Dermis microvascular lymphatic vessel endothelial cell (primary cell): Measurements from ENCODE around the gene RAB37. TPM values are rescaled to one million over a fixed set of nuclear protein-coding genes. Genes with fewer than 3 reads are reported as not detected.

ENCODE experiments used
- DNase-seq, 2 donors: peaks; one replicate each; pipeline versions ENCODE4 v3.0.0 to v3.0.0-alpha.2; 2010; ENCODE audit warnings: low read depth in 2 of 2
- total RNA-seq: library from RNA; depleted of rRNA; stranded (reverse); fragments of >200 nt; gene quantifications from 2 replicates; pipeline ENCODE4 v1.2.1, GENCODE V29; 2014

RAB37 gene
- total RNA-seq, 1 donor from 2014 or later = 0.13 TPM

- DNase-seq = peak; percentile 28 to 59
Measured at GRCh38 chr17:74760404-74761105, 23.5 kb downstream of the RAB37 start.

- no peak for DNase-seq
Measured at GRCh38 chr17:74761419-74761818, 24.4 kb downstream of the RAB37 start.

DNA sequence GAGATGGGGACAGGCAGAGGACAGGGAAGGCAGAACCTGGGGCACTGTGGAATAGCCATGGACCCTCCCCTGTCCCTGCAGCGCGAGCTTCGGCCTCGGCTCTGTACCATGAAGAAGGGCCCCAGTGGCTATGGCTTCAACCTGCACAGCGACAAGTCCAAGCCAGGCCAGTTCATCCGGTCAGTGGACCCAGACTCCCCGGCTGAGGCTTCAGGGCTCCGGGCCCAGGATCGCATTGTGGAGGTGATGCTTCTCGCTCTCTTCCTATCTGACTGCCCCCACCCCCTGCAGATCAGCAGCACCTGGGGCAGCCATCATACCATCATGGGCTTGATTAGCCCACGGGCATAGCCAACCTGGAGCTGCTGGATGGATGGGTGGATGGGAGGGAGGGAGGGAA is 24.9 kb downstream of the RAB37 start:
- DNase-seq = no peak

- no peak for DNase-seq
Measured at GRCh38 chr17:74763565-74764387, 26.7 kb downstream of the RAB37 start.

- no peak for DNase-seq
Measured at GRCh38 chr17:74764751-74765286, 27.8 kb downstream of the RAB37 start.

DNA sequence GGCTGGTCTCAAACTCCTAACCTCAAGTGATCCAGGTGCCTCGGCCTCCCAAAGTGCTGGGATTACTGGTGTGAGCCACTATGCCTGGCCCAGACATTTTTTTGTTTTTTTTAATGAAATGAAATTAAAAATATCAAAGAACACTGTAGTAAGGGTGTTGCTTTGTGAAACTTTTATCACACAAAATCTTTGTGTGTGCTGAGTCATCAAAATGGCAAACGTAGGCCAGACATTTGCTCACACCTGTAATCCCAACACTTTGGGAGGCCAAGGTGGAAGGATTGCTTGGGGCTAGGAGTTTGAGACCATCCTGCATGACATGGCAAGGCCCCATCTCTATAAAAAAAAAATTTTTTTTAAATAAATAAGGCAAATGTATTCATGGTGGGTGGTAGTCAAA is 29.4 kb downstream of the RAB37 start:
- no peak for DNase-seq

GRCh38 chr17:74767111-74767516 is 30.1 kb downstream of the RAB37 start:
- no peak for DNase-seq

GRCh38 chr17:74768069-74768762 is 31.2 kb downstream of the RAB37 start:
- DNase-seq = no peak

- DNase-seq = no peak
Measured at GRCh38 chr17:74768763-74769114, 31.7 kb downstream of the RAB37 start.

DNA sequence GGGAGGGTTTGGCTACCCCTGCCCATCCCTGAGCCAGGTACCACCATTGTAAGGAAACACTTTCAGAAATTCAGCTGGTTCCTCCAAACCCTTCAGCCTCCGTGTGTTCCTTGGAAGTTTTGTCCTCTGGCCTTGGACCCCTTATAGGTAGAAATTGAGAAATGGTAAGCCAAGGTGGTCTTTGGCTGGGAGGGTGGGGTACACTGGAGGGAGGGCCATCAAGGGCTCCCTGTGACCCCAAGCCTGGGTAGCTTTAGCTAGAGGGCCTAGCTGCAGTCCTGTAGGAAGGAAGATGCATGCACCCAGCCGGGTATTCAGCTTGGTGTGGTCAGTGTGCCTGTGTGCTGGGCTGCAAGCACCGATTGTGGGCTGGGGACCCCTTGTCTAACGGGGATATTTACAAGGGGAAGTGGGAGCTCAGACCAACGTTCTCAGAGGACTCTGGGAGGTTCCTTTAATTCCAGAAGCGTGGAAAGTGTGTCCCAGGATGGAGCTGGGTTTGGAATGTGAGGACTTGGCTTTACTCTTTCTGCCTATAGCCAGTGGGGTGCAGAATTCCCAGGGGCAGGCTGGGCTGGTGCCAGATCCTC is 32.3 kb downstream of the RAB37 start:
- DNase-seq = no peak

DNA sequence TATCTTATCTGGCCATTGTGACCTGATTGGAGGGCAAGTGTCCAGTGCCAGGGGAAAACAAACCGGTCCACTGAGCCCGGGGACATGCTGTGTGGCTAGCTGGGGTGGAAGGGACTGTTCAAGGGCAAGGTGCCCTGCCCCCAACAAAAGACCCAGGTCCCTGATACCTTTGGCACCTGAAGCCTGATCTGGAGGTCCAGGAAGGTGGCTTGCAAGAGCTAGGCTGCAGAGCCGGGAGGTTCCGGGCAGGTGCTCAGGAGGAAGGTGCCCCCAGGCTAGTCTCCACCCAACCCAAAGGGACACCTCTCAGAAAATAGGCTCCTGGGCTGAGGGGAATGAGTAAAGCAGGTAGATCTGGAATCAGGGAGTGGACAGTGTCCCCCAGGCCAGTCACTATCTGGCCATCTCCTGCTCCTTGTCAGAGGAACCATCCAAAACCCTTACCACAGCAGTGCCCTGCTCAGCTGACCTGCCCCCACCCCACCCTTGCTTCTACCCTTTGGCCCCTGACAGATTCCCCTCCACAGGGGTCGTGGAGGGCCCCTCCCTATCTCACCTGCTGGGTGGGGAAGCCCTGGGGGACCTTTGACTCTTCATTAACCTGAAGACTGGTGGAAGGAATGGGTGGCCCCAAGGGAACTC is 32.9 kb downstream of the RAB37 start:
- no peak for DNase-seq

- DNase-seq = peak in 1 of 2 donors; percentile 57
Measured at GRCh38 chr17:74770498-74771318, 33.7 kb downstream of the RAB37 start.

- no peak for DNase-seq
Measured at GRCh38 chr17:74771319-74771914, 34.4 kb downstream of the RAB37 start.

- DNase-seq = no peak
Measured at GRCh38 chr17:74772053-74772452, 35.0 kb downstream of the RAB37 start.

GRCh38 chr17:74773414-74773813 is 36.4 kb downstream of the RAB37 start:
- DNase-seq = no peak

GRCh38 chr17:74773871-74774286 is 36.8 kb downstream of the RAB37 start:
- DNase-seq = no peak

GRCh38 chr17:74775409-74776043 is 38.5 kb downstream of the RAB37 start:
- DNase-seq = no peak

DNA sequence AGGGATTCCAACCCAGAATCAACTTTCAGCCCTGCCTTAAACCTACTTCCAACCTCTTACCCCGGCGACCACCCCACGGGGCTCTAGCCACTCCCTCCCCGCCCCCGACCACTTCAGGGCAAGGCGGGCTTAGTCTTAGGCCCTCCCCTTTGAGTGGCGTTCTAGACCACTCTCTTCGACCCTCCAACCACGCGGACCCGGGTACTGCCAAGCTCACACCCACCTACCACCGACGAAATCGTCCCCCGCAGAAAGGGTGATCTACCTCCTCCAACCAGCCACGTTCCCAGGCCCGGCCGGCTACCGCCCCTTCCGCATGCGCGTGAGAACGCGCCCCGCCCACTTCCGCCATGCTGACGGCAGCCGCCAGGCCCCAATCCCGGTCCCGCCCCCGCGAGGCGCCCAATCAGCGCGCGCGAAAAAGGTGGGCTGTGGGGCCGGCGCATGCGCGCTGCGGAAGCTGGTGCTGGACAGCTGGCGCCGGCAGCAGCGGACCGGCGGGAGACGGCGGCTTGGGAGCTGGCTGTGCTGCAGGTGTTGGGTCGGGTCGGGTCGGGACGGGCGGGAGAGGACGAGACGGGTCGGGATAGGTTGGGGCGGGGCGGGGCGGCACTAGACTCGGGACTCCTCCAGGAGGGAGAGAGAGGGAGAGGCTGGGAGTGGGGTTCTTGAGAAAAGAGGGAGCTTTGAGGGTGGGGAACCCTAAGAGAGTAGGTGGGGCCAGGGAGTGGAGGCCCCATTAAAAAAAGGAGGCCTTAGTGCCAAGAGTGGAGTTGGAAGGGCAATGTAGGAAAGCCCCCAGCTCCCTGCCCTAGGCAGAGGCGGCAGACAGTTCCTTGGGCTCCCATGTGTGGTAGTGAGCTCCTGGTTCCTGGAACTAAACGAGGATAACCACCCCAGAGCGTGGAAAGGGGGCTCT is 39.2 kb downstream of the RAB37 start, which contains the start of gene NAT9:
Gene NAT9, minus strand, starts transcription at position 302 of the 919 bp plus-strand sequence. CDS start 647 bp downstream, outside the sequence.
- DNase-seq = peak; percentile 89 to 97
